ENCODE measurements around the gene GALK1. TPM values are rescaled to one million over a fixed set of nuclear protein-coding genes. Genes with fewer than 3 reads are reported as not detected.
A peak's percentile ranks its signal among the peaks of the same experiment; 100 is the strongest.

Gene GALK1
- total and polyA plus RNA-seq, 2 donors = 32.6 to 37.3 TPM

DNA sequence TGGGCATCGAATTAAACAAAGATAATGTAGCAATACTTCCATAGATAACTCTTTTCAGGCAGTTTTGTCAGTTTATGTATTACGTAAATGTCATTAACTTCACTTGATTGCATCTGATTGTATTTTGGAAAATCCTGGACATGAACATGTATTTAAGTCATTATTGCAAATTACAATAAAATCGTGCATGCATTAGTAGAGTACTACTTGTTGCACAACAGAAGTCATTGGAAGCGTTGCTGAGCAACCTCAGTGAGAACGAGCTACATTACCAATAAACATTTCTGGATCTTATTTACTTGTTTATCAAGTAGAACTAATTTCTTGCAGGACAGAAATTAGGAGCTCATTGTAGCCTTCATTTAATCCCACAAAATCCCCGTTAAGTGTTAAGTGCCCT lies 26.3 kb upstream of the GALK1 start:
- H3K9me3 ChIP-seq (ENCODE audit: control insufficient read depth in 2 of 2, insufficient read depth in 1 of 2, low read length in 1 of 2) = no peaks in the 10 kb centered on the region
- H3K4me3 ChIP-seq (ENCODE audit: low read length in 2 of 2) = no peak overlapping the region
- H3K4me1 ChIP-seq (ENCODE audit: control insufficient read depth in 2 of 2, insufficient read depth in 2 of 2, low read length in 2 of 2) = peaks cover 6 to 11% of the 10 kb centered on the region in 2 donors
- WGBS = 97% methylated on average over 6 of the region's 6 CpGs
- H3K27me3 ChIP-seq (ENCODE audit: control insufficient read depth in 2 of 2, insufficient read depth in 1 of 2, low read length in 1 of 2) = no peaks in the 10 kb centered on the region
- H3K27ac ChIP-seq (ENCODE audit: low read depth in 1 of 2, low read length in 1 of 2) = no peak overlapping the region
- peaks cover 8 to 52% of the 10 kb centered on the region in 2 donors for H3K36me3 ChIP-seq (ENCODE audit: control insufficient read depth in 2 of 2, insufficient read depth in 2 of 2, low read length in 1 of 2)
- no peak for DNase-seq (ENCODE audit: low read depth in 6 of 9, low spot score in 9 of 9)

DNA sequence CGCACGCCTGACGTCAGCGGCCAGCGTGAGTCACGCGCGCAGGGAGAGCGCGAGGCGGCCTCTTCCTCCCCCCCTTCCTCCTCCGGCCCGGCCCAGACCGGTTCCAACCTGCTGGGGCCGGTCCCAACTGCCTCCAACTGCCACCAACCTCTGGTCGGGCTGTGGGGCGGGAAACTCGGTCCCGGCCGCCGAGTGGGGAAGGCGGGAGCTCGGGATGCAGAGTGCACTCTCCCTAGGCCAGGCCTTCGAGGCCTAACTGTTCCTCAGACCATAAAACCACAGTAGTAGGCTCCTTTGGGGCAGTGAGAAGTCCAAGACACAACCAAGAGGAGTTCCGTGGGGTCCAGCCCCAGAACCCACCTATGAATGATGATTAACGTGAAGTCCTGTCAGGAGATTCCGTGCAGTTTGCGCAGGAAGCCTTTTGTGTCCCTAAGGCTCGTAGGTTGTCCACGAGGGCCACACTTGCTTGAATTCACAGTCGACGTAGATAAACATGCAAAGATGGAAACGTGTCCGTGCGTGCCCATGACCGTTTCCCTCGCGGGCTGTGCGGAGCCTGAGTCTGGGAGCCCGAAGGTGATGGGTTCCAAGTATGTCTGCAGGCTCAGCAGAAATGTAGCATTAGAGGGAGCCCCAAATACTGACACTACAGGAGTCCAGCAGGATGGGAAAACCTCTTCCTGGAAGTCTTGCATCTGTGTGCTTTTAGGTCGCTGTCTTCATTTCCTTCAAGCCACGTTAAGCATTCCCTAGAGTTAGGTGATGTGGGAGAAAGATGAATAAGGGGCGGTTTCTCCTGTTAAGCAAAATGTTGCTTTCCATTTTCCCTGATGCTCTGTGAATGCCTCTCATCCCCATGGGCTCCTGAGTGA lies 20.3 kb upstream of the GALK1 start:
- peak in 6 of 9 donors; percentile 71 to 92 (median 90) for DNase-seq (ENCODE audit: low read depth in 6 of 9, low spot score in 9 of 9)
- Histone ChIP-seq H3K27me3 (ENCODE audit: control insufficient read depth in 2 of 2, insufficient read depth in 1 of 2, low read length in 1 of 2) (no peaks in the 10 kb centered on the region), H3K9me3 (ENCODE audit: control insufficient read depth in 2 of 2, insufficient read depth in 1 of 2, low read length in 1 of 2) (peaks cover 0 to 4% of the 10 kb centered on the region in 2 donors), H3K27ac (ENCODE audit: low read depth in 1 of 2, low read length in 1 of 2) (peak overlapping the region; percentile 100), H3K36me3 (ENCODE audit: control insufficient read depth in 2 of 2, insufficient read depth in 2 of 2, low read length in 1 of 2) (peaks cover 0 to 10% of the 10 kb centered on the region in 2 donors), H3K4me1 (ENCODE audit: control insufficient read depth in 2 of 2, insufficient read depth in 2 of 2, low read length in 2 of 2) (peaks cover 21 to 42% of the 10 kb centered on the region in 2 donors), H3K4me3 (ENCODE audit: low read length in 2 of 2) (peak overlapping the region; percentile 84 to 86)
- WGBS = 17% methylated on average over 43 of the region's 43 CpGs

DNA sequence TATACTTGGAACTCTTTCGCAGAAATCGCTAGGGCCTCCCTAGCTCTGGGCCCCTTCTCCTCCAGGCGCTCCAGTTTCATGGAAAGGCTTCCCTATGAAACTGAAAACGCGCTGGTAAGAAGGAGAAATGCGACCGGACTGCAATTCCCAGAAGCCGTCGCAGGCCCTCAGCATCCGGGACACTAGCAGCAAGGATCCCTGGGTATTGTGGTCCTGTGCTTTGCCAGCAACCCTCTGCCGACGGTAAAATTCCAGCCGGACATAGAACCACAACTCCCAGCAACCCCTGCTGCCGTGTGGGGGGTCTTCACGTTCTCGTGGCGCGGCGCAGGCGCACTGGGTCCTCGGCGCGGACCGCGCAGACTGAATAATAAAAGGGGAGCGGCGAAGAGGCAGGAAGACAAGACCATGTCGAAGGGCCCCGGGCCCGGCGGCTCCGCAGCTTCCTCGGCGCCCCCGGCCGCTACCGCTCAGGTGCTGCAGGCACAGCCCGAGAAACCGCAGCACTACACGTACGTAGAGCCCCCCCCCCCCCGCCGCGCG lies 19.6 kb upstream of the GALK1 start, which contains the start of gene UNK:
Gene UNK (plus strand): TSS at position 334 of the 543 bp plus-strand sequence. CDS start 75 bp downstream, at position 409.
- DNase-seq (ENCODE audit: low read depth in 6 of 9, low spot score in 9 of 9) = peak; percentile 97 to 99 (median 98)
- peak within 1 kb of the TSS; percentile 84 to 86 for H3K4me3 ChIP-seq (ENCODE audit: low read length in 2 of 2)
- no peaks in the 10 kb centered on the region for H3K27me3 ChIP-seq (ENCODE audit: control insufficient read depth in 2 of 2, insufficient read depth in 1 of 2, low read length in 1 of 2)
- H3K36me3 ChIP-seq (ENCODE audit: control insufficient read depth in 2 of 2, insufficient read depth in 2 of 2, low read length in 1 of 2) = peaks cover 0 to 10% of the 10 kb centered on the region in 2 donors
- under 1% methylated on average over 45 of the region's 45 CpGs for WGBS
- peaks cover 21 to 42% of the 10 kb centered on the region in 2 donors for H3K4me1 ChIP-seq (ENCODE audit: control insufficient read depth in 2 of 2, insufficient read depth in 2 of 2, low read length in 2 of 2)
- peaks cover 0 to 4% of the 10 kb centered on the region in 2 donors for H3K9me3 ChIP-seq (ENCODE audit: control insufficient read depth in 2 of 2, insufficient read depth in 1 of 2, low read length in 1 of 2)
- H3K27ac ChIP-seq (ENCODE audit: low read depth in 1 of 2, low read length in 1 of 2) = peak within 1 kb of the TSS; percentile 100

DNA sequence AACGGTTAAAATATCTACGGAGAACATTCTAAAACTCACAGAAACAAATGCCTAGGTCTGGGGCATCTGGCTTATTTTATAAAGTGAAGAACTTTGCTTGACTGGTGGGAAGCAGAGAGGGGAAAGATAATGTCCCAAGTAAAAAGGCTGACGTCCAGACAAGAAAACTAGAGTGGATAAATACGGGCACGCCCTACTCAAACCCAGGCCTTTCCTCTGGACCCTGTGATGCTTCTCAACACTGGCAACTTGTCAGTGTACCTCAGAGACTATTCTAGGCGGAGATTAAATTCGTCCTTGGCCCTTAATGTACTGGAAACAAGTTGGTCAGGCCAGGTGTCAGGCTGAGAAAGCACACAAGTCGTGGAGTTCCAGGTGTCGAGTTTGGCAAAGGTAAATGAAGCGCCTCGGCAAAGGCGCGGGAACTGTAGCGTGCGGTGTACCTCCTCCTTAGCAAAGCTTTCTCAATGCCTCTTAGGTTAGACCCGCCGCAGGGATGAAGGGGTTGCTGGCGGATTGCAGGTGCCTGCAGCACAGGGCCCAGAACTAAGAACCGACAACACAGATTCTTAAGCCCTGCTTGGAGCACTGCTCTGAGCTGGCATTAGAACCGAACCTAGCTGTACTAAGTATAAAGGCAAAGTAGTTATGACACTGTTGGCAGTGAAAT lies 18.9 kb upstream of the GALK1 start:
- no peaks in the 10 kb centered on the region for H3K27me3 ChIP-seq (ENCODE audit: control insufficient read depth in 2 of 2, insufficient read depth in 1 of 2, low read length in 1 of 2)
- peak overlapping the region; percentile 84 to 86 for H3K4me3 ChIP-seq (ENCODE audit: low read length in 2 of 2)
- H3K27ac ChIP-seq (ENCODE audit: low read depth in 1 of 2, low read length in 1 of 2) = peak overlapping the region; percentile 100
- peaks cover 21 to 42% of the 10 kb centered on the region in 2 donors for H3K4me1 ChIP-seq (ENCODE audit: control insufficient read depth in 2 of 2, insufficient read depth in 2 of 2, low read length in 2 of 2)
- peaks cover 1 to 10% of the 10 kb centered on the region in 2 donors for H3K36me3 ChIP-seq (ENCODE audit: control insufficient read depth in 2 of 2, insufficient read depth in 2 of 2, low read length in 1 of 2)
- peaks cover 0 to 4% of the 10 kb centered on the region in 2 donors for H3K9me3 ChIP-seq (ENCODE audit: control insufficient read depth in 2 of 2, insufficient read depth in 1 of 2, low read length in 1 of 2)
- 67% methylated on average over 20 of the region's 20 CpGs for WGBS
- DNase-seq (ENCODE audit: low read depth in 6 of 9, low spot score in 9 of 9) = peak in 1 of 9 donors; percentile 53

DNA sequence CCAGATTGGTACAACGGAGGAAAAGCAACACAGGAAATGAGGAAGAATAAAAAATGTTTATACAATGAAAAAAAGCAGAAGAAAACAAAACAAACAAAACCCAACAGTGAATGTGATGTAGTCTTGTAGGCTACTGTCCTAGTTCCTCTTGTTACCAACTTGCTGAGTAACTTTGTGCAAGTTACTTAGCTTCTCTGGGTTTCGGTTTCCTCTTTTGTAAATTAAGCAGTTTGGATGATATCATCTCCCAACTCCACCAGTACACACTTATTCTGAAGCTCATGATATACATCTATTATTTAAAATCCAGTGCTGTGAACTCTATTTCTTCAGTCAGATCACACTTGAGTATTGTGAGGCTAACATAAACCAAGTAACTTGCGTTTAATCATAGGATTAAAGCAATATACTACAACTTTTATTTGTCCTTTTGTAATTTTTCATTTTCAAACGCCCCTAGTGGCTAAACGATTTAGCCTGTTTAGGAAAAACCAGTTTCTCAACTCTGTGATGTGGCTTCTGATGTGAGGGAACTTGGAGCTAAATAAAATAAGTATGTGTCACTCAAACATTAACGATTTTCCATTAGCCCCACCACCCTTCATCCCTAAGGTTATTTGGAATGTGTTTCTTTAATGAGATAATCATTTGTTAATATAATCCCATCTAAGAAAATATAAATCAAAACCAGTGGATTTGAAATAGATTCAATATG lies 18.2 kb upstream of the GALK1 start:
- peak in 5 of 9 donors; percentile 58 to 89 (median 64) for DNase-seq (ENCODE audit: low read depth in 6 of 9, low spot score in 9 of 9)
- 5% methylated on average over 6 of the region's 6 CpGs for WGBS
- peaks cover 0 to 4% of the 10 kb centered on the region in 2 donors for H3K9me3 ChIP-seq (ENCODE audit: control insufficient read depth in 2 of 2, insufficient read depth in 1 of 2, low read length in 1 of 2)
- peak overlapping the region; percentile 12 to 15 for H3K4me3 ChIP-seq (ENCODE audit: low read length in 2 of 2)
- H3K27ac ChIP-seq (ENCODE audit: low read depth in 1 of 2, low read length in 1 of 2) = peak overlapping the region; percentile 77 to 100
- H3K36me3 ChIP-seq (ENCODE audit: control insufficient read depth in 2 of 2, insufficient read depth in 2 of 2, low read length in 1 of 2) = peaks cover 9 to 15% of the 10 kb centered on the region in 2 donors
- H3K27me3 ChIP-seq (ENCODE audit: control insufficient read depth in 2 of 2, insufficient read depth in 1 of 2, low read length in 1 of 2) = no peaks in the 10 kb centered on the region
- peaks cover 21 to 42% of the 10 kb centered on the region in 2 donors for H3K4me1 ChIP-seq (ENCODE audit: control insufficient read depth in 2 of 2, insufficient read depth in 2 of 2, low read length in 2 of 2)

DNA sequence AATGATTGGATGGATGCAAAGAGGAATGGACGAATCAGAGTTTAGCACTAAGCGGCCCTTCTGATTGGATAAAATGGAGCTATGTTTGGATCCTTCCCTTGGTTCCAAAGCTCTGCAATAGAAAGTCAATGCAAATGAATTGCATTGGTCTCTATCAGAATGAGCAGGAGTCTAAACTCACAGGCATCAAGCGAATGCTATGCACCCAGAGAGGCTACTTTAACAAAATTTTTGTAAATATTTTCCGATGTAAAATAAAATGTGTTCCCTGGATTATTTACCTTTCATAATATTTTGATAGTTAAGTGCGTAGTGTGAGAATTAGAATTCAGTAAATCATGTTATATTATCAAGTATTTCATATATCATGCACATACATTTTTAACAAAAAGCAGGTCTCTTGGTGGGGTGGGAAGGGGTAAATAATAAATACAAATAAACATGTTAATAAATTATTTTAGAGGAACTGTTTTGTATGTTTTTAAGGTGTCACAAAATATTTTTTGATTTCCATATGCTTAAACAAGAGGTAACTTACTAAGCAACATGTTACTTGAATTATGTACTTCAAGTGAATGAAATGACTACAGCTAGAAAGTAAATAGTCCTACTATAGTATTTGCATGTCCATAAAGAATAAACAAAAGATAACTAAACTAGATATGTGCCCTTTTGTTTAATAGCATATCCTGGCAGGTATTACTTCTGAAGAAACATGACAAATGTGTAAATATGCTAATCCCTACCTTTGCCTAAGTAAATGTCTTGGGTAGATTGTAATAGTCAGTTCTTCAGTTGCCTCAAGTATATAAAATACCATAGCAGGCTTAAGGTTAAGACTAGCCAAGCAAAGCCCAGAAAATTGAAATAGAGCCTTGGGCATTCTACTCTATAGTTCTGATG lies 15.2 kb upstream of the GALK1 start:
- H3K9me3 ChIP-seq (ENCODE audit: control insufficient read depth in 2 of 2, insufficient read depth in 1 of 2, low read length in 1 of 2) = peaks cover 0 to 4% of the 10 kb centered on the region in 2 donors
- H3K4me3 ChIP-seq (ENCODE audit: low read length in 2 of 2) = no peak overlapping the region
- H3K4me1 ChIP-seq (ENCODE audit: control insufficient read depth in 2 of 2, insufficient read depth in 2 of 2, low read length in 2 of 2) = peaks cover 14 to 32% of the 10 kb centered on the region in 2 donors
- H3K27me3 ChIP-seq (ENCODE audit: control insufficient read depth in 2 of 2, insufficient read depth in 1 of 2, low read length in 1 of 2) = no peaks in the 10 kb centered on the region
- peak overlapping the region in 1 of 2 donors; percentile 84 for H3K27ac ChIP-seq (ENCODE audit: low read depth in 1 of 2, low read length in 1 of 2)
- 24% methylated on average over 5 of the region's 5 CpGs for WGBS
- no peak for DNase-seq (ENCODE audit: low read depth in 6 of 9, low spot score in 9 of 9)
- peaks cover 24 to 37% of the 10 kb centered on the region in 2 donors for H3K36me3 ChIP-seq (ENCODE audit: control insufficient read depth in 2 of 2, insufficient read depth in 2 of 2, low read length in 1 of 2)

DNA sequence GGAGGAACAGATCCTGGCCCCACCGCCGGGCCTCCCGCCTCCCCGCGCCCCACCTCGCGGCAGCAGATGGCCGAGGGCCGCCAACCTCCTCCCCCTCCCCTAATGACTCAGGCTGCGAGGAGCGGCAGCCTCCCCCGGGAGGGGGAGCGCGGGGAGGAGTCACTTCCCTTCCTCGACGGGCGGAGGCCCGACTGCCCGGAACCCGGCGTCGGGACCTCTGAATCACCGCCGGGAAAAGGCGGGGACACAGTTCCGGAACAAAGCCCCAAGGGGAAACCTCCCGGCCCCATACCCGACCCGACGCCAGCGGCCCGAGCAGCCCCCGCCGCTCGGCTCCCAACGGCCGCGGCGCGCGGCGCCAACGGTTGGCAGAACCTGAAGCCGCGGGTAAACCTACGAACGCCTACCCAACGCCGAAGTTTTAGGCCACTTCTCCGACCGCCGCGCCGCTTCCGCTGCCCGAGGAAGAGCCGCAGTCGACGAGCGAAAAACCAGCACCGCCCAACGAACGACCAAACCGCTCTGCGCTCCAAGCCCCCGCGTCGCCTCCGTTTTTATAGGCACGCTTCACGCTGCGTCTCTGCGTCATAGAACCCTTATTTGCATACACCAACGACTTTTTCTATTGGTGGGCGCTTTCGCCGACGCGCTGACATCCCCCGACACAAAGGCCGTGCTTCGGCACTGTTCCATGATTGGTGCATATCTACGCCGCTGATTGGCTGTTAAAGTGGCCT lies 14.4 kb upstream of the GALK1 start:
- H3K4me3 ChIP-seq (ENCODE audit: low read length in 2 of 2) = peak overlapping the region; percentile 76 to 93
- WGBS = under 1% methylated on average over 84 of the region's 84 CpGs
- peak overlapping the region; percentile 99 for H3K27ac ChIP-seq (ENCODE audit: low read depth in 1 of 2, low read length in 1 of 2)
- peaks cover 26 to 45% of the 10 kb centered on the region in 2 donors for H3K36me3 ChIP-seq (ENCODE audit: control insufficient read depth in 2 of 2, insufficient read depth in 2 of 2, low read length in 1 of 2)
- peaks cover 0 to 4% of the 10 kb centered on the region in 2 donors for H3K9me3 ChIP-seq (ENCODE audit: control insufficient read depth in 2 of 2, insufficient read depth in 1 of 2, low read length in 1 of 2)
- no peaks in the 10 kb centered on the region for H3K27me3 ChIP-seq (ENCODE audit: control insufficient read depth in 2 of 2, insufficient read depth in 1 of 2, low read length in 1 of 2)
- H3K4me1 ChIP-seq (ENCODE audit: control insufficient read depth in 2 of 2, insufficient read depth in 2 of 2, low read length in 2 of 2) = peaks cover 14 to 29% of the 10 kb centered on the region in 2 donors
- DNase-seq (ENCODE audit: low read depth in 6 of 9, low spot score in 9 of 9) = peak; percentile 96 to 100 (median 99)
